VCaP (cell line): Measurements from ENCODE around the gene AHCYL2.
"Not testable (repeated sequence)": the region's sequence is repeated elsewhere in the genome, so short reads cannot be mapped to it uniquely, and the experiment has no call there.

Experiments
- H3K27ac ChIP-seq: fragments of 450-650 bp; 2 replicates; pipeline ENCODE4 v1.5.1; 2017
- CTCF ChIP-seq: fragments of 450-650 bp; conservative IDR thresholded peaks from 2 replicates; pipeline ENCODE4 v1.5.1; 2017; ENCODE audit warnings: mild to moderate bottlenecking, moderate library complexity

Gene AHCYL2

GRCh38 chr7:129471402-129471827 lies 246.6 kb downstream of the AHCYL2 start:
- H3K27ac ChIP-seq, result no peak overlapping the region
- no peak for TF ChIP-seq CTCF

- not testable (repeated sequence) for H3K27ac ChIP-seq
These were observed 251.1 kb downstream of the AHCYL2 start for GRCh38 chr7:129475931-129476330.

GRCh38 chr7:129476398-129476797 lies 251.6 kb downstream of the AHCYL2 start:
- H3K27ac ChIP-seq, result not testable (repeated sequence)
